MM.1S (cell line): Measurements from ENCODE around the gene RGS17.

Source experiments
- DNase-seq: peaks from one replicate; pipeline ENCODE4 v3.0.0-alpha.2; 2015
- H2AFZ ChIP-seq: fragments of 300-600 bp; sonication (generic); 2 replicates; pipeline ENCODE4 v1.6.0; 2016; ENCODE audit warnings: antibody characterized with exemption, low read length
- H3F3A ChIP-seq: fragments of 300-600 bp; sonication (generic); 2 replicates; pipeline ENCODE4 v1.6.1; 2016; ENCODE audit warnings: mild to moderate bottlenecking, antibody characterized with exemption, low read length, moderate library complexity, mixed read lengths; ENCODE audit not compliant: insufficient read depth
- H3K27ac ChIP-seq: fragments of 300-600 bp; sonication (generic); 2 replicates; pipeline ENCODE4 v1.5.1; 2016; ENCODE audit warnings: mild to moderate bottlenecking, low read length
- H3K27me3 ChIP-seq: fragments of 300-600 bp; sonication (generic); replicated peaks from 2 replicates; pipeline ENCODE4 v1.6.0; 2016; ENCODE audit warnings: low read length; ENCODE audit not compliant: insufficient read depth
- H3K36me3 ChIP-seq: fragments of 300-600 bp; sonication (generic); replicated peaks from 2 replicates; pipeline ENCODE4 v1.6.1; 2016; ENCODE audit warnings: mild to moderate bottlenecking, low read length, mixed read lengths; ENCODE audit not compliant: insufficient read depth
- H3K4me1 ChIP-seq: fragments of 300-600 bp; sonication (generic); 2 replicates; pipeline ENCODE4 v1.6.1; 2016; ENCODE audit warnings: low read length, mixed read lengths
- H3K4me2 ChIP-seq: fragments of 300-600 bp; sonication (generic); 2 replicates; pipeline ENCODE4 v1.6.0; 2016; ENCODE audit warnings: low read depth, low read length
- H3K4me3 ChIP-seq: fragments of 300-600 bp; sonication (generic); 2 replicates; pipeline ENCODE4 v1.5.1; 2016; ENCODE audit warnings: low read length, mixed read lengths
- H3K79me2 ChIP-seq: fragments of 300-600 bp; sonication (generic); 2 replicates; pipeline ENCODE4 v1.6.1; 2016; ENCODE audit warnings: mixed run types, low read length, mixed read lengths
- H3K9ac ChIP-seq: fragments of 300-600 bp; sonication (generic); 2 replicates; pipeline ENCODE4 v1.6.1; 2016; ENCODE audit warnings: low read length, mixed read lengths
- H3K9me2 ChIP-seq: fragments of 300-600 bp; sonication (generic); replicated peaks from 2 replicates; pipeline ENCODE4 v1.6.1; 2016; ENCODE audit warnings: mild to moderate bottlenecking, low read length, mixed read lengths; ENCODE audit not compliant: insufficient read depth
- H3K9me3 ChIP-seq: fragments of 300-600 bp; sonication (generic); replicated peaks from 2 replicates; pipeline ENCODE4 v1.6.1; 2016; ENCODE audit warnings: mild to moderate bottlenecking, low read length, mixed read lengths; ENCODE audit not compliant: insufficient read depth
- H4K20me1 ChIP-seq: fragments of 300-600 bp; sonication (generic); 2 replicates; pipeline ENCODE4 v1.6.1; 2016; ENCODE audit warnings: mild to moderate bottlenecking, low read length, moderate library complexity, mixed read lengths; ENCODE audit not compliant: insufficient read depth
- CTCF ChIP-seq: fragments of 300-600 bp; sonication (generic); IDR thresholded peaks from 2 replicates; pipeline ENCODE4 v1.5.1; 2016; ENCODE audit warnings: antibody characterized with exemption, low read length, mixed read lengths
- EZH2 ChIP-seq: fragments of 300-600 bp; sonication (generic); optimal IDR thresholded peaks from 2 replicates; pipeline ENCODE3; 2017; ENCODE audit warnings: low read depth, mild to moderate bottlenecking, antibody characterized with exemption, low read length, mixed read lengths
- EZH2phosphoT487 ChIP-seq: fragments of 300-600 bp; sonication (generic); IDR thresholded peaks from 2 replicates; pipeline ENCODE4 v1.6.1; 2018; ENCODE audit warnings: antibody characterized with exemption, low read length

RGS17 gene

DNA sequence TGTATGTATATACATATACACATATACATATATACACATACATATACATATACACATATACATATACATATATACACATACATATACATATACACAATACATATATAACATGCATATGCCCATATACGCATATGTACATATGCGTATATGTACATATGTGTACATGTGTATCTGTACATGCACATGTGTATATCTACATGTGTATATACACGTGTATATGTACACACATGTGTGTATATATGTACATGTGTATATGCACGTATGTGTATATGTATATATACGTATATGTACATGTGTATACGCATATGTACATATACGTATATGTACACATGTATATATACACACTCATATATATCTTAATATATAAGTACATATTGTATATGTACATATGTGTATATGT is 60.3 kb downstream of the RGS17 start:
- Histone ChIP-seq H3K36me3 (no peaks in the 10 kb centered on the region), H3K4me1 (no peaks in the 10 kb centered on the region), H3K9ac (no peak overlapping the region), H3K9me3 (no peaks in the 10 kb centered on the region), H3K9me2 (no peaks in the 10 kb centered on the region), H3K4me2 (no peak overlapping the region), H2AFZ (no peak overlapping the region), H4K20me1 (no peaks in the 10 kb centered on the region), H3F3A (no peaks in the 10 kb centered on the region), H3K27ac (no peak overlapping the region), H3K4me3 (no peak overlapping the region), H3K79me2 (no peaks in the 10 kb centered on the region), H3K27me3 (no peaks in the 10 kb centered on the region)
- TF ChIP-seq EZH2 (no peak), EZH2phosphoT487 (no peak), CTCF (no peak)
- DNase-seq = no peak

GRCh38 chr6:153069897-153070296 is 61.2 kb downstream of the RGS17 start:
- Histone ChIP-seq H3K4me1 (no peaks in the 10 kb centered on the region), H3K4me2 (no peak overlapping the region)
- TF ChIP-seq CTCF = no peak
- TF ChIP-seq EZH2 = no peak
- TF ChIP-seq EZH2phosphoT487 = no peak

GRCh38 chr6:153065222-153065621 is 65.9 kb downstream of the RGS17 start:
- H3F3A ChIP-seq = no peaks in the 10 kb centered on the region
- H3K4me1 ChIP-seq = no peaks in the 10 kb centered on the region
- no peak for TF ChIP-seq EZH2phosphoT487
- TF ChIP-seq EZH2 = no peak
- no peak for TF ChIP-seq CTCF
- no peaks in the 10 kb centered on the region for H4K20me1 ChIP-seq
- H3K9me2 ChIP-seq = no peaks in the 10 kb centered on the region
- no peaks in the 10 kb centered on the region for H3K79me2 ChIP-seq
- DNase-seq = no peak
- H3K27ac ChIP-seq = no peak overlapping the region
- no peaks in the 10 kb centered on the region for H3K36me3 ChIP-seq
- H3K4me3 ChIP-seq = no peak overlapping the region
- no peak overlapping the region for H3K9ac ChIP-seq
- H2AFZ ChIP-seq = no peak overlapping the region
- H3K9me3 ChIP-seq = no peaks in the 10 kb centered on the region
- H3K27me3 ChIP-seq = no peaks in the 10 kb centered on the region
- H3K4me2 ChIP-seq = no peak overlapping the region

More at GRCh38 chr6:153069897-153070296, 61.2 kb downstream of the RGS17 start:
- Histone ChIP-seq H3K36me3 (no peaks in the 10 kb centered on the region), H3K79me2 (no peaks in the 10 kb centered on the region), H3K9ac (no peak overlapping the region), H3K9me2 (no peaks in the 10 kb centered on the region), H4K20me1 (no peaks in the 10 kb centered on the region), H3K4me3 (no peak overlapping the region), H3K9me3 (no peaks in the 10 kb centered on the region), H2AFZ (no peak overlapping the region), H3F3A (no peaks in the 10 kb centered on the region), H3K27ac (no peak overlapping the region), H3K27me3 (no peaks in the 10 kb centered on the region)
- no peak for DNase-seq
